NOMO-1 treated with dmso at 0.1 percent for 144 hours (cell line): Measurements from ENCODE around the gene AFAP1L2.

ENCODE experiments used
- DNase-seq: peaks from one replicate; lab custom pipeline; 2025; ENCODE audit not compliant: unreplicated experiment; lab: John Stamatoyannopoulos, UW

The AFAP1L2 gene

GRCh38 chr10:114315566-114316420, 88.5 kb downstream of the AFAP1L2 start:
- DNase-seq = no peak

- no peak for DNase-seq
Measured at GRCh38 chr10:114313866-114314265, 90.4 kb downstream of the AFAP1L2 start.

GRCh38 chr10:114313139-114313538, 91.2 kb downstream of the AFAP1L2 start:
- no peak for DNase-seq

- no peak for DNase-seq
Measured at GRCh38 chr10:114311496-114312209, 92.6 kb downstream of the AFAP1L2 start.

- no peak for DNase-seq
Measured at GRCh38 chr10:114311023-114311422, 93.3 kb downstream of the AFAP1L2 start.

- no peak for DNase-seq
Measured at GRCh38 chr10:114310346-114310745, 94.0 kb downstream of the AFAP1L2 start.

- no peak for DNase-seq
Measured at GRCh38 chr10:114309364-114309651, 95.0 kb downstream of the AFAP1L2 start.

- DNase-seq = no peak
Measured at GRCh38 chr10:114308531-114309363, 95.6 kb downstream of the AFAP1L2 start.

- DNase-seq = no peak
Measured at GRCh38 chr10:114307731-114308130, 96.6 kb downstream of the AFAP1L2 start.

GRCh38 chr10:114306116-114306973, 98.0 kb downstream of the AFAP1L2 start:
- no peak for DNase-seq

- no peak for DNase-seq
Measured at GRCh38 chr10:114305521-114305925, 98.8 kb downstream of the AFAP1L2 start.

GRCh38 chr10:114304571-114305421, 99.5 kb downstream of the AFAP1L2 start:
- DNase-seq = peak; percentile 26

- DNase-seq = peak; percentile 45
Measured at GRCh38 chr10:114304017-114304570, 100.2 kb downstream of the AFAP1L2 start.

GRCh38 chr10:114303556-114303955, 100.7 kb downstream of the AFAP1L2 start:
- no peak for DNase-seq

- DNase-seq = no peak
Measured at GRCh38 chr10:114301951-114302710, 102.2 kb downstream of the AFAP1L2 start.

- DNase-seq = no peak
Measured at GRCh38 chr10:114301177-114301576, 103.1 kb downstream of the AFAP1L2 start.

GRCh38 chr10:114300036-114300645, 104.2 kb downstream of the AFAP1L2 start:
- DNase-seq = no peak

- no peak for DNase-seq
Measured at GRCh38 chr10:114297136-114297705, 107.1 kb downstream of the AFAP1L2 start.
